SK-N-SH (cell line): Measurements from ENCODE around the gene CEP55. TPM values are rescaled to one million over a fixed set of nuclear protein-coding genes. Genes with fewer than 3 reads are reported as not detected.

Experiments used
- CTCF ChIA-PET: fragments of 300-600, 350-600 bp; formaldehyde crosslinking; extraction: SDS; loops from one replicate; lab custom pipeline; 2021; lab: Yijun Ruan, JAX
- POLR2A ChIA-PET: fragments of 350-600 bp; sonication (Branson Sonifier 250); formaldehyde crosslinking; extraction: SDS; loops from one replicate; lab custom pipeline; 2020; ENCODE audit warnings: antibody characterized with exemption, inconsistent platforms; lab: Yijun Ruan, JAX
- DNase-seq: peaks from one replicate; pipeline ENCODE4 v3.0.0; 2012
- H2AFZ ChIP-seq: fragments of 200-600 bp; sonication (generic); 2 replicates; pipeline ENCODE4 v1.8.1; 2016; ENCODE audit warnings: antibody characterized with exemption, mild to moderate bottlenecking, low read depth
- H3F3A ChIP-seq: fragments of 200-600 bp; sonication (generic); replicated peaks from 2 replicates; pipeline ENCODE3; 2016; ENCODE audit warnings: antibody characterized with exemption, mild to moderate bottlenecking; ENCODE audit not compliant: insufficient read depth
- H3K27ac ChIP-seq, 2 experiments: fragments of 200-500 bp in 1 of 2; fragments of 200-600 bp in 1 of 2; sonication (Bioruptor generic) in 1 of 2; sonication (generic), shearing (Covaris generic) in 1 of 2; 2 replicates each; pipeline versions ENCODE4 v1.5.1 to v1.6.1; 2014 to 2016; ENCODE audit warnings: low read depth in 2 of 2, inconsistent platforms in 1 of 2, low read length in 1 of 2, mild to moderate bottlenecking in 1 of 2, mixed read lengths in 1 of 2
- H3K27me3 ChIP-seq: fragments of 200-600 bp; sonication (generic), shearing (Covaris generic); 2 replicates; pipeline ENCODE4 v1.6.1; 2016; ENCODE audit warnings: mixed run types; ENCODE audit not compliant: insufficient read depth
- H3K36me3 ChIP-seq, 2 experiments: fragments of 200-500 bp in 1 of 2; fragments of 200-600 bp in 1 of 2; sonication (Bioruptor generic) in 1 of 2; sonication (generic) in 1 of 2; replicated peaks in 1 of 2; 2 replicates each; pipeline versions ENCODE3 to v1.5.1; 2014 to 2016; ENCODE audit warnings: low read length in 1 of 2, mild to moderate bottlenecking in 1 of 2; ENCODE audit not compliant: insufficient read depth in 2 of 2, control insufficient read depth in 1 of 2
- H3K4me1 ChIP-seq, 2 experiments: fragments of 200-500 bp in 1 of 2; fragments of 200-600 bp in 1 of 2; sonication (Bioruptor generic) in 1 of 2; sonication (generic), shearing (Covaris generic) in 1 of 2; 2 replicates each; pipeline versions ENCODE4 v1.5.1 to v1.6.1; 2014 to 2016; ENCODE audit warnings: low read depth in 1 of 2, low read length in 1 of 2, mixed run types in 1 of 2; ENCODE audit not compliant: insufficient read depth in 2 of 2, control insufficient read depth in 1 of 2
- H3K4me2 ChIP-seq: fragments of 200-600 bp; sonication (generic), shearing (Covaris generic); 2 replicates; pipeline ENCODE4 v1.6.1; 2017; ENCODE audit warnings: mixed run types
- H3K4me3 ChIP-seq, 2 experiments: fragments of 200-500 bp in 1 of 2; fragments of 200-600 bp in 1 of 2; sonication (Bioruptor generic) in 1 of 2; sonication (generic), shearing (Covaris generic) in 1 of 2; 2 replicates each; pipeline versions ENCODE4 v1.5.1 to v1.8.1; 2014 to 2016; ENCODE audit warnings: low read depth in 2 of 2, inconsistent platforms in 1 of 2, low read length in 1 of 2, mild to moderate bottlenecking in 1 of 2, mixed read lengths in 1 of 2, moderate library complexity in 1 of 2
- H3K79me2 ChIP-seq: fragments of 200-600 bp; sonication (generic); 2 replicates; pipeline ENCODE4 v1.8.1; 2017; ENCODE audit warnings: mild to moderate bottlenecking; ENCODE audit not compliant: insufficient read depth
- H3K9ac ChIP-seq: fragments of 200-600 bp; sonication (generic); 2 replicates; pipeline ENCODE4 v1.6.1; 2017; ENCODE audit warnings: mixed run types
- H3K9me2 ChIP-seq: fragments of 200-600 bp; sonication (generic); 2 replicates; pipeline ENCODE4 v1.6.1; 2017; ENCODE audit warnings: mixed run types
- H3K9me3 ChIP-seq: fragments of 200-600 bp; sonication (generic); 2 replicates; pipeline ENCODE4 v1.6.1; 2017; ENCODE audit warnings: mixed run types, mild to moderate bottlenecking, moderate library complexity
- H4K20me1 ChIP-seq: fragments of 200-600 bp; sonication (generic); 2 replicates; pipeline ENCODE4 v1.6.1; 2017; ENCODE audit warnings: mild to moderate bottlenecking, mixed run types; ENCODE audit not compliant: insufficient read depth
- ELF1 ChIP-seq: IDR thresholded peaks from 2 replicates; pipeline ENCODE4 v1.4.0; 2012
- GABPA ChIP-seq: IDR thresholded peaks from 2 replicates; pipeline ENCODE4 v1.4.0; 2012; ENCODE audit warnings: low read depth, mild to moderate bottlenecking
- MEF2A ChIP-seq: IDR thresholded peaks from 2 replicates; pipeline ENCODE4 v1.4.0; 2012; ENCODE audit warnings: low read depth, borderline replicate concordance
- MXI1 ChIP-seq: IDR thresholded peaks from 2 replicates; pipeline ENCODE4 v1.6.1; 2012; ENCODE audit warnings: mild to moderate bottlenecking, low read depth, low read length, improper control_type of control experiment
- NFIC ChIP-seq: IDR thresholded peaks from 2 replicates; pipeline ENCODE4 v1.4.0; 2012; ENCODE audit warnings: borderline replicate concordance
- NRF1 ChIP-seq: IDR thresholded peaks from 2 replicates; pipeline ENCODE4 v1.6.1; 2012; ENCODE audit warnings: low read depth, mild to moderate bottlenecking, low read length
- RXRA ChIP-seq: IDR thresholded peaks from 2 replicates; pipeline ENCODE4 v1.4.0; 2012; ENCODE audit warnings: low read depth, mild to moderate bottlenecking, borderline replicate concordance
- TCF12 ChIP-seq: IDR thresholded peaks from 2 replicates; pipeline ENCODE4 v1.4.0; 2012
- YY1 ChIP-seq: IDR thresholded peaks from 2 replicates; pipeline ENCODE4 v1.4.0; 2012; ENCODE audit warnings: low read depth, mild to moderate bottlenecking
- WGBS: methylation state at CpG from one replicate; pipeline ENCODE4 v1.1.6; 2017; ENCODE audit warnings: low lambda C conversion rate; 5-methylcytosine and 5-hydroxymethylcytosine counted together
- polyA plus RNA-seq, 3 experiments: library from polyadenylated mRNA; depleted of rRNA; stranded (reverse); fragments of >200 nt; gene quantifications; 2 replicates each; pipeline ENCODE4 v1.2.3, GENCODE V29; 2012
- TF ChIP-seq, protein P1 (sequence below): IDR thresholded peaks from 2 replicates; pipeline ENCODE4; 2012
- TF ChIP-seq, protein P2 (sequence below): fragments of 150-350 bp; IDR thresholded peaks from 2 replicates; pipeline ENCODE4 v1.6.1; 2016; ENCODE audit warnings: mild to moderate bottlenecking, low read depth, low read length
- TF ChIP-seq, protein P3 (sequence below): fragments of 200-600 bp; sonication (generic); IDR thresholded peaks from 2 replicates; pipeline ENCODE4 v1.6.1; 2017; ENCODE audit warnings: antibody characterized with exemption, mild to moderate bottlenecking, moderate library complexity
- TF ChIP-seq, protein P4 (sequence below): IDR thresholded peaks from 2 replicates; pipeline ENCODE4 v1.4.0; 2012; ENCODE audit warnings: low read depth, borderline replicate concordance
- TF ChIP-seq, protein P5 (sequence below): IDR thresholded peaks from 2 replicates; pipeline ENCODE4 v1.4.0; 2012; ENCODE audit warnings: low read depth, borderline replicate concordance

The CEP55 gene
- polyA plus RNA-seq, 1 of the 3 experiments (the other 2 are of a cell fraction), result 9.8 TPM

DNA sequence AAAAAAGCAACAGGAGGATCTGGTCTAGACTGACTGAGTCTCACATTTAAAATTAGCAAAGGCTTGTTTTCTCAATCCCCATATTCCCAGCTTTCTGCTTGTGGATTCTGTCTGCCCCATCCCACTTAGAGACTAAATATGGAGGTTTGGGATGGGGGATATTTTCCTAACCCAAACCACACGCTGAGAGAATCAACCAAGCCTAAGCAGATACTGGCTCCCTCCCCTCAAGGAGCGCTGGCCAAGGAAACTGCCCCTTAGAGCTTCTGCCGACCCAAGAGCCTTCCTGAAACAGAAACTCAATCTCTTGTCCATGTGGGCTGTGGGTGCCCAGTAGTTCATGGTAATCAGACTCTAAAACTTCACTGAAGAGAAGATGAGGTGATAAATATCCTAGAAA, 74.0 kb downstream of the CEP55 start (continued):
- no peak for TF ChIP-seq MXI1

DNA sequence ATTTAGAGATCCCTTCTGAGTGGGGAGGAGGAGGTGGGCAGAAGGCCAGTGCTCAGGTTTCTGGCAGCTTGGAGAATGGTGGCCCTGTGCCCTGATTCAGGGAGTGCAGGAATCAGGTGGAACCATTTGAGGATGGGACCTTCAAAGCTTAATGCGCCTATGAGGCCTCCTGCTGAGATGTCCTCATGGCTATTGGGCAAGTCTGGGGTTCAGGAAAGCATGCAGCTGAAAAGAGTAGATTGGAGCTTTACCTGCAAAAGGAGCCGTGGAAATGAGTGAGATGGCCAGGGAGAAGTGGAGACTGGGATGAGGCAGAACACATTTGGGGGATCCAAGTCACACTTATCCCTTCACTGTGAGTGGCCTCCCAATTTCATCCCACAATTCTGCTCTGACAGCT, 76.2 kb downstream of the CEP55 start:
- H3K79me2 ChIP-seq, result no peaks in the 10 kb centered on the region
- no peak overlapping the region for H3K27ac ChIP-seq
- WGBS, result 57% methylated on average over 2 of the region's 2 CpGs
- ChIA-PET POLR2A (no interaction called here), CTCF (interaction anchor here (1.0 kb wide), 1 partner anchor 108 kb away, joined by 3 read pairs; no protein-coding TSS in a partner anchor)
- no peak overlapping the region for H2AFZ ChIP-seq
- no peaks in the 10 kb centered on the region for H3F3A ChIP-seq
- no peak overlapping the region for H3K4me2 ChIP-seq
- H3K9ac ChIP-seq, result no peak overlapping the region
- no peaks in the 10 kb centered on the region for H3K36me3 ChIP-seq
- no peak for TF ChIP-seq ELF1
- no peak for TF ChIP-seq RXRA
- TF ChIP-seq, protein P1, sequence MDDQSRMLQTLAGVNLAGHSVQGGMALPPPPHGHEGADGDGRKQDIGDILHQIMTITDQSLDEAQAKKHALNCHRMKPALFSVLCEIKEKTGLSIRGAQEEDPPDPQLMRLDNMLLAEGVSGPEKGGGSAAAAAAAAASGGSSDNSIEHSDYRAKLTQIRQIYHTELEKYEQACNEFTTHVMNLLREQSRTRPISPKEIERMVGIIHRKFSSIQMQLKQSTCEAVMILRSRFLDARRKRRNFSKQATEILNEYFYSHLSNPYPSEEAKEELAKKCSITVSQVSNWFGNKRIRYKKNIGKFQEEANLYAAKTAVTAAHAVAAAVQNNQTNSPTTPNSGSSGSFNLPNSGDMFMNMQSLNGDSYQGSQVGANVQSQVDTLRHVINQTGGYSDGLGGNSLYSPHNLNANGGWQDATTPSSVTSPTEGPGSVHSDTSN, result no peak
- no peak for TF ChIP-seq GABPA
- TF ChIP-seq TCF12, result no peak
- no peak for TF ChIP-seq MEF2A
- TF ChIP-seq, protein P2, sequence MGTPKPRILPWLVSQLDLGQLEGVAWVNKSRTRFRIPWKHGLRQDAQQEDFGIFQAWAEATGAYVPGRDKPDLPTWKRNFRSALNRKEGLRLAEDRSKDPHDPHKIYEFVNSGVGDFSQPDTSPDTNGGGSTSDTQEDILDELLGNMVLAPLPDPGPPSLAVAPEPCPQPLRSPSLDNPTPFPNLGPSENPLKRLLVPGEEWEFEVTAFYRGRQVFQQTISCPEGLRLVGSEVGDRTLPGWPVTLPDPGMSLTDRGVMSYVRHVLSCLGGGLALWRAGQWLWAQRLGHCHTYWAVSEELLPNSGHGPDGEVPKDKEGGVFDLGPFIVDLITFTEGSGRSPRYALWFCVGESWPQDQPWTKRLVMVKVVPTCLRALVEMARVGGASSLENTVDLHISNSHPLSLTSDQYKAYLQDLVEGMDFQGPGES, result no peak
- TF ChIP-seq NRF1, result no peak
- no peak for TF ChIP-seq YY1
- no peak for TF ChIP-seq NFIC
- TF ChIP-seq, protein P3, sequence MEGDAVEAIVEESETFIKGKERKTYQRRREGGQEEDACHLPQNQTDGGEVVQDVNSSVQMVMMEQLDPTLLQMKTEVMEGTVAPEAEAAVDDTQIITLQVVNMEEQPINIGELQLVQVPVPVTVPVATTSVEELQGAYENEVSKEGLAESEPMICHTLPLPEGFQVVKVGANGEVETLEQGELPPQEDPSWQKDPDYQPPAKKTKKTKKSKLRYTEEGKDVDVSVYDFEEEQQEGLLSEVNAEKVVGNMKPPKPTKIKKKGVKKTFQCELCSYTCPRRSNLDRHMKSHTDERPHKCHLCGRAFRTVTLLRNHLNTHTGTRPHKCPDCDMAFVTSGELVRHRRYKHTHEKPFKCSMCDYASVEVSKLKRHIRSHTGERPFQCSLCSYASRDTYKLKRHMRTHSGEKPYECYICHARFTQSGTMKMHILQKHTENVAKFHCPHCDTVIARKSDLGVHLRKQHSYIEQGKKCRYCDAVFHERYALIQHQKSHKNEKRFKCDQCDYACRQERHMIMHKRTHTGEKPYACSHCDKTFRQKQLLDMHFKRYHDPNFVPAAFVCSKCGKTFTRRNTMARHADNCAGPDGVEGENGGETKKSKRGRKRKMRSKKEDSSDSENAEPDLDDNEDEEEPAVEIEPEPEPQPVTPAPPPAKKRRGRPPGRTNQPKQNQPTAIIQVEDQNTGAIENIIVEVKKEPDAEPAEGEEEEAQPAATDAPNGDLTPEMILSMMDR, result no peak
- TF ChIP-seq, protein P4, sequence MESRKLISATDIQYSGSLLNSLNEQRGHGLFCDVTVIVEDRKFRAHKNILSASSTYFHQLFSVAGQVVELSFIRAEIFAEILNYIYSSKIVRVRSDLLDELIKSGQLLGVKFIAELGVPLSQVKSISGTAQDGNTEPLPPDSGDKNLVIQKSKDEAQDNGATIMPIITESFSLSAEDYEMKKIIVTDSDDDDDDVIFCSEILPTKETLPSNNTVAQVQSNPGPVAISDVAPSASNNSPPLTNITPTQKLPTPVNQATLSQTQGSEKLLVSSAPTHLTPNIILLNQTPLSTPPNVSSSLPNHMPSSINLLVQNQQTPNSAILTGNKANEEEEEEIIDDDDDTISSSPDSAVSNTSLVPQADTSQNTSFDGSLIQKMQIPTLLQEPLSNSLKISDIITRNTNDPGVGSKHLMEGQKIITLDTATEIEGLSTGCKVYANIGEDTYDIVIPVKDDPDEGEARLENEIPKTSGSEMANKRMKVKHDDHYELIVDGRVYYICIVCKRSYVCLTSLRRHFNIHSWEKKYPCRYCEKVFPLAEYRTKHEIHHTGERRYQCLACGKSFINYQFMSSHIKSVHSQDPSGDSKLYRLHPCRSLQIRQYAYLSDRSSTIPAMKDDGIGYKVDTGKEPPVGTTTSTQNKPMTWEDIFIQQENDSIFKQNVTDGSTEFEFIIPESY, result no peak
- TF ChIP-seq, protein P5, sequence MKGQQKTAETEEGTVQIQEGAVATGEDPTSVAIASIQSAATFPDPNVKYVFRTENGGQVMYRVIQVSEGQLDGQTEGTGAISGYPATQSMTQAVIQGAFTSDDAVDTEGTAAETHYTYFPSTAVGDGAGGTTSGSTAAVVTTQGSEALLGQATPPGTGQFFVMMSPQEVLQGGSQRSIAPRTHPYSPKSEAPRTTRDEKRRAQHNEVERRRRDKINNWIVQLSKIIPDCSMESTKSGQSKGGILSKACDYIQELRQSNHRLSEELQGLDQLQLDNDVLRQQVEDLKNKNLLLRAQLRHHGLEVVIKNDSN, result no peak
- TF ChIP-seq, all 33 proteins: peak for 0
- Histone ChIP-seq H4K20me1 (no peaks in the 10 kb centered on the region), H3K9me3 (no peaks in the 10 kb centered on the region), H3K4me3 (no peak overlapping the region), H3K4me1 (no peaks in the 10 kb centered on the region), H3K9me2 (no peaks in the 10 kb centered on the region), H3K27me3 (peaks cover 32% of the 10 kb centered on the region; the same call in 1 of the 2 replicates)
- no peak for DNase-seq
